Fibroblast of pulmonary artery (primary cell): ENCODE data around the gene C2.
"Not testable (repeated sequence)": the region's sequence is repeated elsewhere in the genome, so short reads cannot be mapped to it uniquely, and the experiment has no call there.

Experiments used
- DNase-seq: peaks from one replicate; pipeline ENCODE4 v3.0.0-alpha.2; 2010; ENCODE audit warnings: low read depth
- H3K4me3 ChIP-seq: replicated peaks from 2 replicates; pipeline ENCODE4 v1.5.1; 2011; ENCODE audit warnings: low read depth, mild to moderate bottlenecking, control low read depth, low read length, moderate library complexity
- TF ChIP-seq, protein P1 (sequence below): IDR thresholded peaks from 2 replicates; pipeline ENCODE4 v1.5.1; 2011; ENCODE audit warnings: mild to moderate bottlenecking, control low read depth, low read length, inconsistent platforms; ENCODE audit errors: missing control alignments

Gene C2

DNA sequence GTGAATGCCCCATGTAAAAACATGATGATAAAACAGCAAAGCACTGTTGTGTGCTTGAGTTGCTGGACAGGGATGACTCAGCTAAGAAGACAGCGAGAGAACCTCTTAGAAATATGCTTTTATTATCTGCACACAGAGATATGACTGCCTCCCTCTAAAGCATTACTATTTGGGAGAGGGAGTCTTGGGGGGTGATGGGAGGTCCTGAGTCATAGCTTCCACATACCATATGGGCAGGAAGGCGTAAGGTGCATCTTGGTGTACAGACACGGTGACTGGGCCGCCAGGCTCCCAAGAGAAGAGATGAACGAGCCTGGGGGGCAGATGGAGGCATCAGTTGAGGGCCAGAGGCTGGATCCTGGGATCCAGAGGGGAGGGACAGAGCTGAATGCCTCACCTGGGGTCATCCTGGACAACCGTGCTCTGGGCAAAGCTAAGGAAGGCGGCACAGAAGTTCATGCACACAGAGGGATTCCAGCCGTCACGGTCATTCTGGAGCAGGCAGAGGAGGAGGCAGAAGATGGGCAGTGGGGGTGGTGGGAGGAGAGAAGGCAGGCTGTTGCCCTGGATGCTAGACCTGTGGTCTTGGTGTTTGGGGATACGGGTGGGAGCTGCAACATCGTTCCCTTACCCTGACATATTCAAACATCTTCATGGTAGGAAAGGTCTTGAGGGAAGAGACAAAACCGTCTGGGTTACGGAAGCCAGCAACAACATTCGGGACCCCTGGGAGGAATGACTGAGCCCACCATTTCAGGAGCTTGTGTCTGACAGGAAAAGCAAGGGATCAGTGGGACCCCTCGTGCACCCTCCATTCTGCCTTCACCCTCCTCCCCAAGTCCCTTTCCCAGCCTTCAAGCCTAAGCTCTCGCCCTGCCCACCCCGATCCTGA is 42.4 kb downstream of the C2 start:
- no peak overlapping the region for H3K4me3 ChIP-seq
- peak; percentile 29 for DNase-seq
- TF ChIP-seq, protein P1, sequence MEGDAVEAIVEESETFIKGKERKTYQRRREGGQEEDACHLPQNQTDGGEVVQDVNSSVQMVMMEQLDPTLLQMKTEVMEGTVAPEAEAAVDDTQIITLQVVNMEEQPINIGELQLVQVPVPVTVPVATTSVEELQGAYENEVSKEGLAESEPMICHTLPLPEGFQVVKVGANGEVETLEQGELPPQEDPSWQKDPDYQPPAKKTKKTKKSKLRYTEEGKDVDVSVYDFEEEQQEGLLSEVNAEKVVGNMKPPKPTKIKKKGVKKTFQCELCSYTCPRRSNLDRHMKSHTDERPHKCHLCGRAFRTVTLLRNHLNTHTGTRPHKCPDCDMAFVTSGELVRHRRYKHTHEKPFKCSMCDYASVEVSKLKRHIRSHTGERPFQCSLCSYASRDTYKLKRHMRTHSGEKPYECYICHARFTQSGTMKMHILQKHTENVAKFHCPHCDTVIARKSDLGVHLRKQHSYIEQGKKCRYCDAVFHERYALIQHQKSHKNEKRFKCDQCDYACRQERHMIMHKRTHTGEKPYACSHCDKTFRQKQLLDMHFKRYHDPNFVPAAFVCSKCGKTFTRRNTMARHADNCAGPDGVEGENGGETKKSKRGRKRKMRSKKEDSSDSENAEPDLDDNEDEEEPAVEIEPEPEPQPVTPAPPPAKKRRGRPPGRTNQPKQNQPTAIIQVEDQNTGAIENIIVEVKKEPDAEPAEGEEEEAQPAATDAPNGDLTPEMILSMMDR = no peak

DNA sequence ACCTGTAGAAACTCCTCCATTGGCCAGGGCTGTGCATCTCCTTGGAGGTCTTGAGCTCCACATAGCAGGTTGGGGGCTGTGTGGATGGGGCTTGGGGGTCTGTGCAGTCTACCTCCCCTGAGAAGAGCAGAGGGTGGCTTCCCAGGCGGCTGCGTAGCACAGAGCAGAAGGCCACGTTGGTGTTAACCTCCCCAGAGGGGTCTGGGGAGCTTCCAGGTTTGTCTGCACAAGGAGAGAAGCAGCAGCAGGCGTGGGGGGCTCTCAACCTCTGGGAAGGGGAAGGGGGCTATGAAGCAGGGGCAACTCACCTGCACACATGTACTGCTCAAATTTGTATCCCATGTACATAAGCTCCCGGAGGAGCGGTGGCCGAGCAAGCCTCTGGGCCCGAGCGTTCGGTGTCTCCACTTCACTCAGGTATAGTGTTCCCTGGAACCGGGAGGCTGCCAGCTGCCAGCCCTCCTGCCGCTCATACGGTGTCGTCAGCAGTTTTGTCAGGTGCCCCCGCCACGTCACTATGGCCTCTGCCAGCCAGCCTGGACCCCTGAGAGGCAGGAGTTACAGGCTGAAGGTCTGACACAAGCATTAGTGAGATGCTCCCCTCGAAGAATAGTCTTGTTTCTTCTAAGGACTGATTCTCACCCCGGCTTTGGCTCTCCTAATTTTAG is 43.2 kb downstream of the C2 start:
- H3K4me3 ChIP-seq = peak overlapping the region; percentile 86
- DNase-seq = no peak
- TF ChIP-seq, protein P1 = no peak

DNA sequence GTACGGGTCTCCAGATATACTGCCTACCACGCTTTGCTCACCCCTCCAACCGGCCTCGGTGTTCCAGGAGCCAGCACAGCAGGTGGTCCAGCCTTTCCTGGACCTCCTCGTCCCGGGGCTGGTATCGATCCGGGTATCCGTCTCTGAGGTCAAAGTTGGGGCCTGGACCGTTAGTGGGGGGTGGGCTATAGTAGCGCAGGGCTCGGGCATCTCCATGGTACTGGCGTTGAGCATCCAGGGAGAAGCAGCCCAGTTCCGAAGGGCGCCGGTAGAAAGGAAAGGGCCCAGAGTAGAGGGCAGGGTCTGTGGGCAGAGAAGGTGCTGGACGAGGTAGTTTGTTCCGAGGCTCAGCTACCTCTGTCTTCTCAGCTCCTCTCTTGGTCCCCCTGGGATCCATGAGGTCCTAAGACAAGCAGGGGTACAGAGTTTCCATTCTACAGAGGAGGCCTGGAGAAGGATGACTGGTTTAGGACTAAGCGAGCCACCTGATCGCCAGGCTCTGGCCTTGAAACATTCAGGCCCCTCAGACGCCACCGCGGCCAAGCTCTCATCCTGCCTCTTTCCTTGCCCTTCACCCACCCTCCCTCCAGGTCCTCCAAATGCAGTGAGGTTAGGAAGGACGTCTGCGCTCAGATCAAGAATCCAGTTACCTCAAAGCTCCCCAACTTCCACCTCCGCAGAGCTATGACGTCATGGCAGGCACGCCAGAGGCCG is 43.9 kb downstream of the C2 start:
- DNase-seq = no peak
- peak overlapping the region; percentile 86 for H3K4me3 ChIP-seq

DNA sequence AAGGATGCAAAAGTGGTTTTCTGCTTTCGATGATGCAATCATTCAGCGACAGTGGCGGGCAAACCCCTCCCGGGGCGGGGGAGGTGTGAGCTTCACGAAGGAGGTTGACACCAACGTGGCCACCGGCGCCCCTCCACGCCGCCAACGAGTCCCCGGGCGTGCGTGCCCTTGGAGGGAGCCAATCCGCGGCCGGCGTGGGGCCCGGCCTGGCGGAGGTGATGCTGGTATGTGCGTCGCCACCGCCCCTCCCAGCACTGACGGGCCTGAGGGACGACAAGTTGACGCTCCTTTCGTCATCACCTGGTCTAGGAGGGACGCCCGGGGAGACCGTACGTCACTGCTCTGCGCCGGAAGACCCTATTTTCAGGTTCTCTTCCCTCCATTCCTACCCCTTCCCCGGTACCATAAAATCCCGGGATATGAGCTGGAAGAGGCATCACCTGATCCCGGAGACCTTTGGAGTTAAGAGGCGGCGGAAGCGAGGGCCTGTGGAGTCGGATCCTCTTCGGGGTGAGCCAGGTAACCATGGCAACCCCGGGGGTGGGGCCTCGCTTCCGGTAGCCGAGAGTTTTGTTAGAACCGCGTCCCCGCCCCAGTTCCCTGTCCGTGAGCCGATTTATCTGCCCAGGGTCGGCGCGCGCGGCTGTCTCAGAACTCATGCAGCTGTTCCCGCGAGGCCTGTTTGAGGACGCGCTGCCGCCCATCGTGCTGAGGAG is 44.6 kb downstream of the C2 start, which contains the start of gene DXO:
DXO (minus strand) TSS at position 146 of the 716 bp plus-strand sequence. CDS start 463 bp downstream, outside the sequence.
- TF ChIP-seq, protein P1 = no peak
- DNase-seq = peak; percentile 99
- H3K4me3 ChIP-seq = peak within 1 kb of the TSS; percentile 86

More for the DNA sequence above, 43.9 kb downstream of the C2 start:
- TF ChIP-seq, protein P1 = no peak

DNA sequence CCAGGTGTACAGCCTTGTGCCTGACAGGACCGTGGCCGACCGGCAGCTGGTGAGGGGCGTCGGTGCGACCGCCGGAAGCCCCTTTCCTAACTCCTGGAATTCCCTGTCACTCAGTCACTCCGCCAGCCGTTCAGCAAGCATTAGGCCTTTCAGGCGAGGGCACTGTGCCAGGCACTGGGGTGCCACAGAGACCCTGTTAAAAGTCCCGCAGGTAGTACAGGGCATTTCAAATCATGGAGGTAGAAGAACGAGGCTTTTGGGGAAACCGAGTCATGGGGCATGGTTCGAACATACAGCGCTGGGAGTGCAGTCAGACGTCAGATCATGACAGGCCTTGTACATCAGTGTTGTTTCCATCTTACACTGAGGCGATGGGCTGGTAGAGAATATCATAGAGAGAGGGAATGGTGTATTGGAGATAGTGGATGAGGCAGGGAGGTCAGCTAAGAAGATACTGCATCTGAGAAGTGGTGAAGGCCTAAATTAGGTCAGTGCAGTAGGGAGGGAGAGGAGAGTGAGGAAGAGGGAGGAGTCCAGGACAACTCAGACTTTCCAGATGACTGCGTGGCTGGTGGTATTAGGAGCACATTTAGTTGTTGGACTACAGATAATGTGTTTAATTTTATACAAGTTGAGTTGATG is 45.3 kb downstream of the C2 start:
- peak; percentile 45 for DNase-seq
- TF ChIP-seq, protein P1 = no peak
- peak overlapping the region; percentile 86 for H3K4me3 ChIP-seq

DNA sequence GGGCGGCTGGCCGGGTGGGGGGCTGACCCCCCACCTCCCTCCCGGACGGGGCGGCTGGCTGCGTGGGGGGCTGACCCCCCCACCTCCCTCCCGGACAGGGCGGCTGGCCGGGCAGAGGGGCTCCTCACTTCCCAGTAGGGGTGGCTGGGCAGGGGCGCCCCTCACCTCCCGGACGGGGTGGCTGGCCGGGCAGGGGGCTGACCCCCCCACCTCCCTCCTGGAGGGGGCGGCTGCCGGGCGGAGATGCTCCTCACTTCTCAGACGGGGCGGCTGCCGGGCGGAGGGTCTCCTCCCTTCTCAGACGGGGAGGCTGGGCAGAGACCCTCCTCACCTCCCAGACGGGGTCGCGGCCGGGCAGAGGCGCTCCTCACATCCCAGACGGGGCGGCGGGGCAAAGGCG is 48.5 kb downstream of the C2 start:
- DNase-seq, H3K4me3 ChIP-seq: not testable (repeated sequence)
